A549 (cell line): ENCODE results near the gene SLC6A4. TPM values are rescaled to one million over a fixed set of nuclear protein-coding genes. Genes with fewer than 3 reads are reported as not detected.
"Not testable (repeated sequence)": the region's sequence is repeated elsewhere in the genome, so short reads cannot be mapped to it uniquely, and the experiment has no call there.

ENCODE experiments used
- ATAC-seq, 2 experiments: fragments of 200-7000 bp in 1 of 2; fragments of >200 bp in 1 of 2; cut with Nextera tagmentation in 1 of 2; cut with Tn5 transposase in 1 of 2; 3 replicates each; pipeline versions ENCODE4 v1.8.0 to v1.9.1; 2018 to 2020; ENCODE audit warnings: mild to moderate bottlenecking in 1 of 2, moderate library complexity in 1 of 2
- CTCF ChIA-PET: fragments of 300-600 bp; sonication (Branson Sonifier 250); formaldehyde crosslinking; extraction: SDS; loops from one replicate; lab custom pipeline; 2021; ENCODE audit warnings: antibody characterized with exemption, inconsistent platforms; lab: Yijun Ruan, JAX
- POLR2A ChIA-PET: fragments of 350-600 bp; formaldehyde crosslinking; extraction: SDS; loops from one replicate; lab custom pipeline; 2021; ENCODE audit warnings: antibody characterized with exemption, inconsistent platforms; lab: Yijun Ruan, JAX
- DNase-seq, 2 experiments: peaks; one replicate each; pipeline versions ENCODE4 v3.0.0 to v3.0.0-alpha.2; 2011 to 2016; ENCODE audit warnings: low read depth in 1 of 2, low spot score in 1 of 2
- FAIRE-seq: peaks from 2 replicates; lab custom pipeline; 2011; peaks lifted over from hg19 to GRCh38; lab: Jason Lieb, UNC
- H3K27ac ChIP-seq, 2 experiments: fragments of >200 bp; sonication (Bioruptor Twin); formaldehyde crosslinking; 3 replicates each; pipeline ENCODE4 v1.5.1; 2016 to 2017
- H3K4me1 ChIP-seq: fragments of >200 bp; sonication (Bioruptor Twin); formaldehyde crosslinking; 3 replicates; pipeline ENCODE4 v1.6.1; 2016
- H3K4me2 ChIP-seq: fragments of >200 bp; sonication (Bioruptor Twin); formaldehyde crosslinking; 3 replicates; pipeline ENCODE4 v1.6.1; 2016
- H3K4me3 ChIP-seq: fragments of >200 bp; sonication (Bioruptor Twin); formaldehyde crosslinking; 3 replicates; pipeline ENCODE4 v1.5.1; 2016
- H3K9me3 ChIP-seq: fragments of >200 bp; sonication (Bioruptor Twin); formaldehyde crosslinking; 3 replicates; pipeline ENCODE4 v1.6.1; 2016
- ATOH8 ChIP-seq: fragments of 250-450 bp; sonication (Bioruptor Pico); IDR thresholded peaks from 2 replicates; pipeline ENCODE4 v1.5.0; 2020; ENCODE audit warnings: low read depth, mild to moderate bottlenecking, moderate library complexity
- BCL3 ChIP-seq: fragments of >200 bp; sonication (Bioruptor Twin); formaldehyde crosslinking; IDR thresholded peaks from 3 replicates; pipeline ENCODE4 v1.6.1; 2016
- BHLHE40 ChIP-seq: IDR thresholded peaks from 2 replicates; pipeline ENCODE4 v1.6.1; 2012; ENCODE audit warnings: low read depth, low read length, inconsistent platforms
- CBX8 ChIP-seq: fragments of 200-600 bp; sonication (generic); IDR thresholded peaks from 2 replicates; pipeline ENCODE4 v1.6.1; 2016
- CHD2 ChIP-seq: fragments of 150-350 bp; IDR thresholded peaks from 2 replicates; pipeline ENCODE4 v1.6.1; 2014; ENCODE audit warnings: low read length; ENCODE audit not compliant: partially characterized antibody
- CTCF ChIP-seq: fragments of >200 bp; sonication (Bioruptor Twin); formaldehyde crosslinking; IDR thresholded peaks from 3 replicates; pipeline ENCODE4 v1.5.1; 2016
- EHF ChIP-seq: fragments of 250-450 bp; sonication (Bioruptor Pico); IDR thresholded peaks from 2 replicates; pipeline ENCODE4 v1.5.0; 2020; ENCODE audit warnings: mild to moderate bottlenecking
- FOSB ChIP-seq: fragments of 250-450 bp; sonication (Bioruptor Pico); IDR thresholded peaks from 2 replicates; pipeline ENCODE4 v1.5.0; 2020; ENCODE audit warnings: mild to moderate bottlenecking, moderate library complexity
- GATA3 ChIP-seq: IDR thresholded peaks from 2 replicates; pipeline ENCODE4 v1.6.1; 2012; ENCODE audit warnings: borderline replicate concordance
- HDAC2 ChIP-seq: fragments of 200-600 bp; sonication (generic); IDR thresholded peaks from 2 replicates; pipeline ENCODE4 v1.6.1; 2016
- HEYL ChIP-seq: fragments of 250-450 bp; sonication (Bioruptor Pico); IDR thresholded peaks from 2 replicates; pipeline ENCODE4 v1.8.0; 2021; ENCODE audit warnings: mild to moderate bottlenecking, moderate library complexity
- HOXA7 ChIP-seq: fragments of 250-450 bp; sonication (Bioruptor Pico); IDR thresholded peaks from 2 replicates; pipeline ENCODE4 v1.5.0; 2020; ENCODE audit warnings: mild to moderate bottlenecking, moderate library complexity
- JUNB ChIP-seq: fragments of >200 bp; sonication (Bioruptor Twin); formaldehyde crosslinking; IDR thresholded peaks from 2 replicates; pipeline ENCODE4 v1.6.1; 2016
- KDM5A ChIP-seq: fragments of 200-600 bp; sonication (generic); IDR thresholded peaks from 2 replicates; pipeline ENCODE4 v1.6.1; 2016; ENCODE audit warnings: antibody characterized with exemption, mild to moderate bottlenecking
- MAX ChIP-seq: IDR thresholded peaks from 2 replicates; pipeline ENCODE4 v1.6.1; 2012
- MYC ChIP-seq: IDR thresholded peaks from 2 replicates; pipeline ENCODE4 v1.6.1; 2012; ENCODE audit warnings: mild to moderate bottlenecking, inconsistent platforms, low read length, improper control_type of control experiment, borderline replicate concordance
- NFE2L2 ChIP-seq: fragments of 150-350 bp; conservative IDR thresholded peaks from 2 replicates; pipeline ENCODE4 v1.6.1; 2014; ENCODE audit warnings: low read length
- POLR2A ChIP-seq: IDR thresholded peaks from 2 replicates; pipeline ENCODE4 v1.6.1; 2012; ENCODE audit warnings: mild to moderate bottlenecking, low read length
- REST ChIP-seq: fragments of 200-600 bp; sonication (generic); IDR thresholded peaks from 2 replicates; pipeline ENCODE4 v1.6.1; 2016; ENCODE audit warnings: antibody characterized with exemption, mild to moderate bottlenecking, moderate library complexity
- RNF2 ChIP-seq: fragments of 200-600 bp; sonication (generic); IDR thresholded peaks from 2 replicates; pipeline ENCODE4 v1.6.1; 2016; ENCODE audit warnings: low read depth, mild to moderate bottlenecking, antibody characterized with exemption, moderate library complexity, borderline replicate concordance
- SMC3 ChIP-seq: fragments of >200 bp; sonication (Bioruptor Twin); formaldehyde crosslinking; IDR thresholded peaks from 3 replicates; pipeline ENCODE4 v1.6.1; 2018; ENCODE audit warnings: inconsistent platforms
- TFCP2L1 ChIP-seq: fragments of 250-450 bp; sonication (Bioruptor Pico); IDR thresholded peaks from 2 replicates; pipeline ENCODE4 v1.5.0; 2021; ENCODE audit warnings: mild to moderate bottlenecking
- ZFP36 ChIP-seq: fragments of 450-650 bp; IDR thresholded peaks from 2 replicates; pipeline ENCODE4 v1.6.1; 2014; ENCODE audit warnings: borderline replicate concordance; ENCODE audit not compliant: partially characterized antibody
- ZNF302 ChIP-seq: fragments of 250-450 bp; sonication (Bioruptor Pico); IDR thresholded peaks from 2 replicates; pipeline ENCODE4 v1.9.0; 2021; ENCODE audit warnings: inconsistent platforms, mild to moderate bottlenecking, moderate library complexity
- WGBS: methylation state at CpG from one replicate; pipeline ENCODE4 v1.1.6; 2017; ENCODE audit errors: missing lambda C conversion rate; 5-methylcytosine and 5-hydroxymethylcytosine counted together
- polyA plus RNA-seq, 4 experiments: library from polyadenylated mRNA; depleted of rRNA in 3 of 4; stranded (reverse); fragments of >200 nt; fragmentation: RNase III in 1 of 4; extraction: RNeasy Plus Mini Kit Qiagen cat#74134 plus additional on column Dnase treatment in 1 of 4; gene quantifications; 2 replicates in 3 of 4; 3 replicates in 1 of 4; pipeline ENCODE4 v1.2.3, GENCODE V29; 2011 to 2017

The SLC6A4 gene
- polyA plus RNA-seq, 2 of the 4 experiments (the other 2 are of a cell fraction): 0.12 TPM; not detected in 1

GRCh38 chr17:30207655-30208054 is 27.8 kb downstream of the SLC6A4 start:
- ChIA-PET POLR2A (no interaction called here), CTCF (no interaction called here)
- WGBS: 70% methylated on average over 9 of the region's 9 CpGs
- DNase-seq (no peak), ATAC-seq (no peak), FAIRE-seq (no peak)
- Histone ChIP-seq H3K4me2 (no peak overlapping the region), H3K27ac (no peak overlapping the region), H3K9me3 (no peaks in the 10 kb centered on the region), H3K4me1 (no peaks in the 10 kb centered on the region), H3K4me3 (no peak overlapping the region)
- TF ChIP-seq SMC3 (no peak), MAX (no peak), HEYL (CRISPR knock-in tag) (no peak), EHF (CRISPR knock-in tag) (no peak), FOSB (no peak), ATOH8 (no peak), NFE2L2 (no peak)

GRCh38 chr17:30203471-30203981 is 32.0 kb downstream of the SLC6A4 start:
- DNase-seq: no peak
- WGBS: 85% methylated on average over 6 of the region's 6 CpGs
- TF ChIP-seq HDAC2 (no peak), RNF2 (no peak), CTCF (no peak), ZNF302 (CRISPR knock-in tag) (no peak), TFCP2L1 (CRISPR knock-in tag) (no peak)
- no peak for FAIRE-seq
- H3K4me3 ChIP-seq: no peak overlapping the region
- ATAC-seq: peak; percentile 63 to 79; a peak in 4 of 6 replicates
- H3K4me2 ChIP-seq: no peak overlapping the region
- no peak overlapping the region for H3K27ac ChIP-seq
- H3K4me1 ChIP-seq: no peaks in the 10 kb centered on the region
- CTCF ChIA-PET: interaction anchor here (1.2 to 2.6 kb wide), 7 partner anchors 12 to 586 kb away, joined by 3 to 9 read pairs (median 4); partner anchors contain the start of gene SLC6A4
- POLR2A ChIA-PET: no interaction called here
- H3K9me3 ChIP-seq: no peaks in the 10 kb centered on the region

- FAIRE-seq, H3K9me3 ChIP-seq, H3K27ac ChIP-seq, H3K4me1 ChIP-seq, H3K4me3 ChIP-seq, ATAC-seq, H3K4me2 ChIP-seq, DNase-seq, POLR2A ChIA-PET: not testable (repeated sequence)
- 64% methylated on average over 9 of the region's 9 CpGs for WGBS
- CTCF ChIA-PET: interaction anchor here (1.3 kb wide), 1 partner anchor 107 kb away, joined by 4 read pairs; no protein-coding TSS in a partner anchor
Observed at GRCh38 chr17:30200656-30201055, 34.8 kb downstream of the SLC6A4 start.

- H3K27ac ChIP-seq: no peak overlapping the region
- H3K4me1 ChIP-seq: no peaks in the 10 kb centered on the region
- 84% methylated on average over 10 of the region's 10 CpGs for WGBS
- POLR2A ChIA-PET: no interaction called here
- no peak for TF ChIP-seq CBX8
- no peak for TF ChIP-seq GATA3
- TF ChIP-seq BCL3: no peak
- no peak for TF ChIP-seq BHLHE40
- no peak for TF ChIP-seq HOXA7 (CRISPR knock-in tag)
- TF ChIP-seq CHD2: no peak
- no peak for TF ChIP-seq POLR2A
- no peak for TF ChIP-seq JUNB
- TF ChIP-seq ATOH8: no peak
- TF ChIP-seq REST: no peak
- no peak for TF ChIP-seq HDAC2
- no peak for TF ChIP-seq KDM5A
- TF ChIP-seq SMC3: no peak
- TF ChIP-seq MYC: no peak
- no peak for TF ChIP-seq ZFP36
- DNase-seq: no peak
- no peak overlapping the region for H3K4me2 ChIP-seq
- no peak overlapping the region for H3K4me3 ChIP-seq
- no peaks in the 10 kb centered on the region for H3K9me3 ChIP-seq
- CTCF ChIA-PET: interaction anchor here (0.6 to 1.8 kb wide), 2 partner anchors 12 to 297 kb away, joined by 3 to 7 read pairs; no protein-coding TSS in a partner anchor
- ATAC-seq: no peak
- FAIRE-seq: no peak
Observed at GRCh38 chr17:30200106-30200505, 35.4 kb downstream of the SLC6A4 start.
